Right hindlimb (tissue), 1 donor: ENCODE data around the gene IKZF3.
"Not testable (repeated sequence)": the region's sequence is repeated elsewhere in the genome, so short reads cannot be mapped to it uniquely, and the experiment has no call there.

Experiments used
- DNase-seq: peaks from one replicate; pipeline ENCODE4 v3.0.0-alpha.2; 2018

The IKZF3 gene

GRCh38 chr17:39714234-39714633 is 149.9 kb downstream of the IKZF3 start:
- no peak for DNase-seq

- no peak for DNase-seq
Observed at GRCh38 chr17:39711851-39712250, 152.3 kb downstream of the IKZF3 start.

GRCh38 chr17:39711071-39711470 is 153.0 kb downstream of the IKZF3 start:
- DNase-seq, result not testable (repeated sequence)

GRCh38 chr17:39709998-39710964 is 153.8 kb downstream of the IKZF3 start:
- no peak for DNase-seq

- no peak for DNase-seq
Observed at GRCh38 chr17:39709319-39709997, 154.7 kb downstream of the IKZF3 start.
